Erythroblast (primary cell): Measurements from ENCODE around the gene CALML6.

Experiments used
- GATA1 ChIP-seq: IDR thresholded peaks from 2 replicates; pipeline ENCODE4 v1.6.1; 2011; ENCODE audit warnings: low read depth, mild to moderate bottlenecking, control low read depth, low read length, moderate library complexity
- POLR2A ChIP-seq: IDR thresholded peaks from 2 replicates; pipeline ENCODE4 v1.6.1; 2011; ENCODE audit warnings: mild to moderate bottlenecking, low read length

DNA sequence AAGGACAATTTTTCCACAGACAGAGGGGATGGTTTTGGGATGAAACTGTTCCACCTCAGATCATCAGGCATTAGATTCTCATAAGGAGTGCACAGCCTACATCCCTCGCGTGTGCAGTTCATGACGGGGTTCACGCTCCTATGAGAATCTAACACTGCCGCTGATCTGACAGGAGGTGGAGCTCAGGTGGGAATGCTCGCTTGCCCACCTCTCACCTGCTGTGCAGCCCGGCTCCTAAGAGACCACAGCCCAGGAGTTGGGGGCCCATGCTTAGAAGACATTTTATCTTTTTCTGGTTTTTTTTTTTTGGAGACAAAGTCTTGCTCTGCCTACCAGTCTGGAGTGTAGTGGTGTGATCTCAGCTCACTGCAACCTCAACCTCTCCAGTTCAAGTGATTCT lies 40.2 kb upstream of the CALML6 start:
- no peak for TF ChIP-seq POLR2A
- no peak for TF ChIP-seq GATA1
